Astrocyte of the spinal cord (primary cell): ENCODE measurements around the gene YPEL3.

Source experiments
- DNase-seq: peaks from one replicate; pipeline ENCODE4 v3.0.0; 2011; ENCODE audit warnings: low read depth, low spot score
- H3K4me3 ChIP-seq: 2 replicates; pipeline ENCODE4 v1.5.1; 2011; ENCODE audit warnings: low read depth, mild to moderate bottlenecking, low read length, moderate library complexity
- CTCF ChIP-seq: IDR thresholded peaks from 2 replicates; pipeline ENCODE4 v1.5.1; 2012; ENCODE audit warnings: low read depth, mild to moderate bottlenecking, low read length, inconsistent platforms
- in situ Hi-C: cut with HindIII; loops from 2 replicates; pipeline ENCODE4 v1.10.0; 2017; ENCODE audit warnings: low sequenced_read_pairs

Gene YPEL3

GRCh38 chr16:30096105-30096861, at the start of gene YPEL3:
Gene YPEL3, minus strand, starts transcription at chr16:30096213. Its CDS starts 731 bp downstream, at chr16:30095482.
- in situ Hi-C loops: no loop called here
- TF ChIP-seq CTCF: no peak
- H3K4me3 ChIP-seq: peak within 1 kb of the TSS; percentile 59
- DNase-seq: peak; percentile 93

GRCh38 chr16:30145657-30146056, 49.6 kb upstream of the YPEL3 start:
- in situ Hi-C loops: no loop called here

GRCh38 chr16:30144917-30145316, 48.9 kb upstream of the YPEL3 start:
- no peak for DNase-seq
- in situ Hi-C loops: no loop called here
- no peak overlapping the region for H3K4me3 ChIP-seq
- TF ChIP-seq CTCF: no peak

More at GRCh38 chr16:30145657-30146056, 49.6 kb upstream of the YPEL3 start:
- TF ChIP-seq CTCF: no peak
- H3K4me3 ChIP-seq: no peak overlapping the region
- no peak for DNase-seq

- in situ Hi-C loops: no loop called here
- no peak overlapping the region for H3K4me3 ChIP-seq
- no peak for TF ChIP-seq CTCF
- DNase-seq: no peak
Measured at GRCh38 chr16:30144017-30144416, 48.0 kb upstream of the YPEL3 start.

GRCh38 chr16:30143347-30143702, 47.3 kb upstream of the YPEL3 start:
- no peak for TF ChIP-seq CTCF
- DNase-seq: no peak
- in situ Hi-C loops: no loop called here

GRCh38 chr16:30142672-30143346, 46.8 kb upstream of the YPEL3 start:
- in situ Hi-C loops: no loop called here

More at GRCh38 chr16:30143347-30143702, 47.3 kb upstream of the YPEL3 start:
- no peak overlapping the region for H3K4me3 ChIP-seq

More at GRCh38 chr16:30142672-30143346, 46.8 kb upstream of the YPEL3 start:
- TF ChIP-seq CTCF: no peak
- no peak for DNase-seq
- H3K4me3 ChIP-seq: no peak overlapping the region
